A549 (cell line): ENCODE measurements around the gene SERPINC1. TPM values are rescaled to one million over a fixed set of nuclear protein-coding genes. Genes with fewer than 3 reads are reported as not detected.
A peak's percentile ranks its signal among the peaks of the same experiment; 100 is the strongest.

Experiments used
- ATAC-seq, 2 experiments: fragments of 200-7000 bp in 1 of 2; fragments of >200 bp in 1 of 2; cut with Nextera tagmentation in 1 of 2; cut with Tn5 transposase in 1 of 2; 3 replicates each; pipeline versions ENCODE4 v1.8.0 to v1.9.1; 2018 to 2020; ENCODE audit warnings: mild to moderate bottlenecking in 1 of 2, moderate library complexity in 1 of 2
- CTCF ChIA-PET: fragments of 300-600 bp; sonication (Branson Sonifier 250); formaldehyde crosslinking; extraction: SDS; loops from one replicate; lab custom pipeline; 2021; ENCODE audit warnings: antibody characterized with exemption, inconsistent platforms; lab: Yijun Ruan, JAX
- POLR2A ChIA-PET: fragments of 350-600 bp; formaldehyde crosslinking; extraction: SDS; loops from one replicate; lab custom pipeline; 2021; ENCODE audit warnings: antibody characterized with exemption, inconsistent platforms; lab: Yijun Ruan, JAX
- DNase-seq, 2 experiments: peaks; one replicate each; pipeline versions ENCODE4 v3.0.0 to v3.0.0-alpha.2; 2011 to 2016; ENCODE audit warnings: low read depth in 1 of 2, low spot score in 1 of 2
- FAIRE-seq: peaks from 2 replicates; lab custom pipeline; 2011; peaks lifted over from hg19 to GRCh38; lab: Jason Lieb, UNC
- H3K27ac ChIP-seq, 2 experiments: fragments of >200 bp; sonication (Bioruptor Twin); formaldehyde crosslinking; 3 replicates each; pipeline ENCODE4 v1.5.1; 2016 to 2017
- H3K4me1 ChIP-seq: fragments of >200 bp; sonication (Bioruptor Twin); formaldehyde crosslinking; 3 replicates; pipeline ENCODE4 v1.6.1; 2016
- H3K4me2 ChIP-seq: fragments of >200 bp; sonication (Bioruptor Twin); formaldehyde crosslinking; 3 replicates; pipeline ENCODE4 v1.6.1; 2016
- H3K4me3 ChIP-seq: fragments of >200 bp; sonication (Bioruptor Twin); formaldehyde crosslinking; 3 replicates; pipeline ENCODE4 v1.5.1; 2016
- H3K9me3 ChIP-seq: fragments of >200 bp; sonication (Bioruptor Twin); formaldehyde crosslinking; 3 replicates; pipeline ENCODE4 v1.6.1; 2016
- CBX2 ChIP-seq: fragments of 200-600 bp; sonication (generic); IDR thresholded peaks from 2 replicates; pipeline ENCODE4 v1.6.1; 2016; ENCODE audit warnings: low read depth, mild to moderate bottlenecking, borderline replicate concordance
- CEBPB ChIP-seq, 2 experiments: fragments of >200 bp in 1 of 2; sonication (Bioruptor Twin) in 1 of 2; formaldehyde crosslinking in 1 of 2; IDR thresholded peaks; 2 replicates each; pipeline ENCODE4 v1.6.1; 2012 to 2016
- CHD2 ChIP-seq: fragments of 150-350 bp; IDR thresholded peaks from 2 replicates; pipeline ENCODE4 v1.6.1; 2014; ENCODE audit warnings: low read length; ENCODE audit not compliant: partially characterized antibody
- CHD4 ChIP-seq: fragments of 200-600 bp; sonication (generic); IDR thresholded peaks from 2 replicates; pipeline ENCODE4 v1.6.1; 2016; ENCODE audit warnings: antibody characterized with exemption, mild to moderate bottlenecking, borderline replicate concordance
- EHMT2 ChIP-seq: fragments of 200-600 bp; sonication (generic); IDR thresholded peaks from 2 replicates; pipeline ENCODE4 v1.6.1; 2016; ENCODE audit warnings: antibody characterized with exemption, low read depth, mild to moderate bottlenecking, moderate library complexity
- GATA3 ChIP-seq: IDR thresholded peaks from 2 replicates; pipeline ENCODE4 v1.6.1; 2012; ENCODE audit warnings: borderline replicate concordance
- HOXB13 ChIP-seq: fragments of 250-450 bp; sonication (Bioruptor Pico); IDR thresholded peaks from 2 replicates; pipeline ENCODE4 v1.5.0; 2020; ENCODE audit warnings: low read depth, mild to moderate bottlenecking, moderate library complexity
- HOXB5 ChIP-seq: fragments of 250-450 bp; sonication (Bioruptor Pico); IDR thresholded peaks from 2 replicates; pipeline ENCODE4 v1.5.0; 2020; ENCODE audit warnings: mild to moderate bottlenecking, moderate library complexity
- KDM1A ChIP-seq: fragments of 200-600 bp; sonication (generic); IDR thresholded peaks from 2 replicates; pipeline ENCODE4 v1.6.1; 2016; ENCODE audit warnings: low read depth, mild to moderate bottlenecking
- KDM5A ChIP-seq: fragments of 200-600 bp; sonication (generic); IDR thresholded peaks from 2 replicates; pipeline ENCODE4 v1.6.1; 2016; ENCODE audit warnings: antibody characterized with exemption, mild to moderate bottlenecking
- NPAS2 ChIP-seq: fragments of 250-450 bp; sonication (Bioruptor Pico); IDR thresholded peaks from 2 replicates; pipeline ENCODE4 v1.8.0; 2022; ENCODE audit warnings: mild to moderate bottlenecking, moderate library complexity, borderline replicate concordance
- RAD21 ChIP-seq, 2 experiments: fragments of >200 bp in 1 of 2; sonication (Bioruptor Twin) in 1 of 2; formaldehyde crosslinking in 1 of 2; IDR thresholded peaks in 1 of 2; conservative IDR thresholded peaks in 1 of 2; 2 replicates in 1 of 2; 3 replicates in 1 of 2; pipeline ENCODE4 v1.6.1; 2012 to 2018; ENCODE audit warnings: inconsistent platforms in 1 of 2
- RCOR1 ChIP-seq: fragments of 150-350 bp; IDR thresholded peaks from 2 replicates; pipeline ENCODE4 v1.6.1; 2014; ENCODE audit warnings: antibody characterized with exemption, low read length, low read depth
- RFX5 ChIP-seq: fragments of 450-650 bp; IDR thresholded peaks from 2 replicates; pipeline ENCODE4 v1.7.1; 2014; ENCODE audit warnings: antibody characterized with exemption, mild to moderate bottlenecking, moderate library complexity
- SMC3 ChIP-seq: fragments of >200 bp; sonication (Bioruptor Twin); formaldehyde crosslinking; IDR thresholded peaks from 3 replicates; pipeline ENCODE4 v1.6.1; 2018; ENCODE audit warnings: inconsistent platforms
- TP53 ChIP-seq: fragments of 250-450 bp; sonication (Bioruptor Pico); IDR thresholded peaks from 2 replicates; pipeline ENCODE4 v1.5.0; 2021; ENCODE audit warnings: mild to moderate bottlenecking, moderate library complexity
- ZFP36 ChIP-seq: fragments of 450-650 bp; IDR thresholded peaks from 2 replicates; pipeline ENCODE4 v1.6.1; 2014; ENCODE audit warnings: borderline replicate concordance; ENCODE audit not compliant: partially characterized antibody
- whole genome bisulfite sequencing: methylation state at CpG from one replicate; pipeline ENCODE4 v1.1.6; 2017; ENCODE audit errors: missing lambda C conversion rate; 5-methylcytosine and 5-hydroxymethylcytosine counted together
- polyA plus RNA-seq, 4 experiments: library from polyadenylated mRNA; depleted of rRNA in 3 of 4; stranded (reverse); fragments of >200 nt; fragmentation: RNase III in 1 of 4; extraction: RNeasy Plus Mini Kit Qiagen cat#74134 plus additional on column Dnase treatment in 1 of 4; gene quantifications; 2 replicates in 3 of 4; 3 replicates in 1 of 4; pipeline ENCODE4 v1.2.3, GENCODE V29; 2011 to 2017
- TF ChIP-seq, protein P1 (sequence below): fragments of 250-450 bp; sonication (Bioruptor Pico); IDR thresholded peaks from 2 replicates; pipeline ENCODE4 v1.5.0; 2020; ENCODE audit warnings: low read depth, mild to moderate bottlenecking, moderate library complexity
- TF ChIP-seq, protein P2 (sequence below): IDR thresholded peaks from 2 replicates; pipeline ENCODE4 v1.6.1; 2012
- TF ChIP-seq, protein P3 (sequence below): fragments of >200 bp; sonication (Bioruptor Twin); formaldehyde crosslinking; IDR thresholded peaks from 3 replicates; pipeline ENCODE4 v1.5.1; 2016
- TF ChIP-seq, protein P4 (sequence below): fragments of 200-600 bp; sonication (generic); IDR thresholded peaks from 2 replicates; pipeline ENCODE4 v1.6.1; 2016; ENCODE audit warnings: antibody characterized with exemption, mild to moderate bottlenecking, moderate library complexity

SERPINC1 gene
- polyA plus RNA-seq, 2 of the 4 experiments (the other 2 are of a cell fraction) = 0.05 to 0.13 TPM

DNA sequence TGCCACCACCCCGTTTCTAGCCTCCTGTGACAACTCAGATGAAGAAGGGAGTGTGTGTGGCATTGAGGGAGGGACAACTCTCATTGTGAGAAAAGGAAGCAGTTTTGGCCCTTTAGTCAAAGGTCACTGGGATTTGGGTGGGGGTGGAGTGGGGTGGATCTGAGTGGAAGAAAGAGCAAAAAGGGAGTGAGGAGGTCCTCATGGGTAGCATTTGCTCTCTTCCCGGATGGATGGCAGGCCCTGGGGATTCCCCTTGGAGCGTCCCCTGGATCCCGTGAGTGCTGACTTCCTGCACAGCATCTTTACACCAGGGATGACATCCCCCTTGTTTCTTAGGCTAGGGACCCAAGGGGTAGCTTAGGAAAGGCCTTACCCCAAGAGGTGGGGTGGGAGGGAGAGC, 460 bp downstream of the SERPINC1 start:
- ATAC-seq = no peak
- Histone ChIP-seq H3K9me3 (no peaks in the 10 kb centered on the region), H3K4me1 (no peaks in the 10 kb centered on the region)
- POLR2A ChIA-PET = interaction anchor here (1.4 kb wide), 1 partner anchor 48 kb away, joined by 3 read pairs; the partner anchor contains the start of gene ZBTB37
- DNase-seq = no peak
- no peak for TF ChIP-seq NPAS2 (CRISPR knock-in tag)
- no peak for TF ChIP-seq GATA3
- TF ChIP-seq, protein P1, sequence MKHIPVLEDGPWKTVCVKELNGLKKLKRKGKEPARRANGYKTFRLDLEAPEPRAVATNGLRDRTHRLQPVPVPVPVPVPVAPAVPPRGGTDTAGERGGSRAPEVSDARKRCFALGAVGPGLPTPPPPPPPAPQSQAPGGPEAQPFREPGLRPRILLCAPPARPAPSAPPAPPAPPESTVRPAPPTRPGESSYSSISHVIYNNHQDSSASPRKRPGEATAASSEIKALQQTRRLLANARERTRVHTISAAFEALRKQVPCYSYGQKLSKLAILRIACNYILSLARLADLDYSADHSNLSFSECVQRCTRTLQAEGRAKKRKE (CRISPR knock-in tag) = no peak
- TF ChIP-seq HOXB13 (CRISPR knock-in tag) = no peak
- TF ChIP-seq RAD21 (conservative IDR thresholded peaks at IDR 0.05 in 1 of 2, IDR thresholded peaks at IDR 0.05 in 1 of 2) = no peak
- TF ChIP-seq RCOR1 = no peak
- TF ChIP-seq, protein P2, sequence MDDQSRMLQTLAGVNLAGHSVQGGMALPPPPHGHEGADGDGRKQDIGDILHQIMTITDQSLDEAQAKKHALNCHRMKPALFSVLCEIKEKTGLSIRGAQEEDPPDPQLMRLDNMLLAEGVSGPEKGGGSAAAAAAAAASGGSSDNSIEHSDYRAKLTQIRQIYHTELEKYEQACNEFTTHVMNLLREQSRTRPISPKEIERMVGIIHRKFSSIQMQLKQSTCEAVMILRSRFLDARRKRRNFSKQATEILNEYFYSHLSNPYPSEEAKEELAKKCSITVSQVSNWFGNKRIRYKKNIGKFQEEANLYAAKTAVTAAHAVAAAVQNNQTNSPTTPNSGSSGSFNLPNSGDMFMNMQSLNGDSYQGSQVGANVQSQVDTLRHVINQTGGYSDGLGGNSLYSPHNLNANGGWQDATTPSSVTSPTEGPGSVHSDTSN = no peak
- TF ChIP-seq RFX5 = no peak
- TF ChIP-seq CBX2 = no peak
- no peak for TF ChIP-seq EHMT2
- TF ChIP-seq HOXB5 (CRISPR knock-in tag) = no peak
- no peak for TF ChIP-seq SMC3
- no peak for TF ChIP-seq ZFP36
- no peak for TF ChIP-seq CHD4
- TF ChIP-seq KDM5A = no peak
- TF ChIP-seq CHD2 = no peak
- TF ChIP-seq TP53 (CRISPR knock-in tag) = no peak
- TF ChIP-seq CEBPB (IDR thresholded peaks at IDR 0.05) = no peak
- TF ChIP-seq, protein P3, sequence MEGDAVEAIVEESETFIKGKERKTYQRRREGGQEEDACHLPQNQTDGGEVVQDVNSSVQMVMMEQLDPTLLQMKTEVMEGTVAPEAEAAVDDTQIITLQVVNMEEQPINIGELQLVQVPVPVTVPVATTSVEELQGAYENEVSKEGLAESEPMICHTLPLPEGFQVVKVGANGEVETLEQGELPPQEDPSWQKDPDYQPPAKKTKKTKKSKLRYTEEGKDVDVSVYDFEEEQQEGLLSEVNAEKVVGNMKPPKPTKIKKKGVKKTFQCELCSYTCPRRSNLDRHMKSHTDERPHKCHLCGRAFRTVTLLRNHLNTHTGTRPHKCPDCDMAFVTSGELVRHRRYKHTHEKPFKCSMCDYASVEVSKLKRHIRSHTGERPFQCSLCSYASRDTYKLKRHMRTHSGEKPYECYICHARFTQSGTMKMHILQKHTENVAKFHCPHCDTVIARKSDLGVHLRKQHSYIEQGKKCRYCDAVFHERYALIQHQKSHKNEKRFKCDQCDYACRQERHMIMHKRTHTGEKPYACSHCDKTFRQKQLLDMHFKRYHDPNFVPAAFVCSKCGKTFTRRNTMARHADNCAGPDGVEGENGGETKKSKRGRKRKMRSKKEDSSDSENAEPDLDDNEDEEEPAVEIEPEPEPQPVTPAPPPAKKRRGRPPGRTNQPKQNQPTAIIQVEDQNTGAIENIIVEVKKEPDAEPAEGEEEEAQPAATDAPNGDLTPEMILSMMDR = no peak
- TF ChIP-seq, all 56 proteins: peak for 0
- CTCF ChIA-PET = interaction anchor here (1.1 kb wide), 1 partner anchor 48 kb away, joined by 3 read pairs; the partner anchor contains the start of gene ZBTB37
- H3K27ac ChIP-seq = no peak overlapping the region
- no peak overlapping the region for H3K4me3 ChIP-seq
- no peak overlapping the region for H3K4me2 ChIP-seq
- WGBS = 63% methylated on average over 4 of the region's 4 CpGs
- no peak for FAIRE-seq

DNA sequence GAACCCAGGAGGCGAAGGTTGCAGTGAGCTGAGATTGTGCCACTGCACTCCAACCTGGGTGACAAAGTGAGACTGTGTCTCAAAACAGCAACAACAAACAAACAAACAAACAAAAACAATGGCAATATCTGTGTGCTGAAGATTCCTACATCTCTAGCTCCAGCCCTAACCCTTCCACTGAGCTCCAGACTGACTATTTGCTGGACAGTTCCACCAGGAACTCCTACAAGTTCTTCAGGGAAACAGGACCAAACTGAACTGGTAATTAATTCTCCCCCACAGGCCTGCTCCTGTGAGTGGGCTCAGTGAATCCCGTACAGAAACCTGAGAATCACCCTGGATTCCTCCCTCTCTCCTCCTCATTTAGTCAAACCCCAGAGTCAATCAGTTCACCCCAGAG, 1.5 kb downstream of the SERPINC1 start:
- no peak overlapping the region for H3K27ac ChIP-seq
- FAIRE-seq = no peak
- H3K4me3 ChIP-seq = no peak overlapping the region
- no peaks in the 10 kb centered on the region for H3K4me1 ChIP-seq
- no peak for DNase-seq
- no peak overlapping the region for H3K4me2 ChIP-seq
- no peak for ATAC-seq
- ChIA-PET POLR2A (no interaction called here), CTCF (interaction anchor here (1.1 to 2.4 kb wide), 6 partner anchors 10 to 47 kb away, joined by 3 to 14 read pairs (median 6); partner anchors contain the start of gene ZBTB37)
- TF ChIP-seq, protein P4, sequence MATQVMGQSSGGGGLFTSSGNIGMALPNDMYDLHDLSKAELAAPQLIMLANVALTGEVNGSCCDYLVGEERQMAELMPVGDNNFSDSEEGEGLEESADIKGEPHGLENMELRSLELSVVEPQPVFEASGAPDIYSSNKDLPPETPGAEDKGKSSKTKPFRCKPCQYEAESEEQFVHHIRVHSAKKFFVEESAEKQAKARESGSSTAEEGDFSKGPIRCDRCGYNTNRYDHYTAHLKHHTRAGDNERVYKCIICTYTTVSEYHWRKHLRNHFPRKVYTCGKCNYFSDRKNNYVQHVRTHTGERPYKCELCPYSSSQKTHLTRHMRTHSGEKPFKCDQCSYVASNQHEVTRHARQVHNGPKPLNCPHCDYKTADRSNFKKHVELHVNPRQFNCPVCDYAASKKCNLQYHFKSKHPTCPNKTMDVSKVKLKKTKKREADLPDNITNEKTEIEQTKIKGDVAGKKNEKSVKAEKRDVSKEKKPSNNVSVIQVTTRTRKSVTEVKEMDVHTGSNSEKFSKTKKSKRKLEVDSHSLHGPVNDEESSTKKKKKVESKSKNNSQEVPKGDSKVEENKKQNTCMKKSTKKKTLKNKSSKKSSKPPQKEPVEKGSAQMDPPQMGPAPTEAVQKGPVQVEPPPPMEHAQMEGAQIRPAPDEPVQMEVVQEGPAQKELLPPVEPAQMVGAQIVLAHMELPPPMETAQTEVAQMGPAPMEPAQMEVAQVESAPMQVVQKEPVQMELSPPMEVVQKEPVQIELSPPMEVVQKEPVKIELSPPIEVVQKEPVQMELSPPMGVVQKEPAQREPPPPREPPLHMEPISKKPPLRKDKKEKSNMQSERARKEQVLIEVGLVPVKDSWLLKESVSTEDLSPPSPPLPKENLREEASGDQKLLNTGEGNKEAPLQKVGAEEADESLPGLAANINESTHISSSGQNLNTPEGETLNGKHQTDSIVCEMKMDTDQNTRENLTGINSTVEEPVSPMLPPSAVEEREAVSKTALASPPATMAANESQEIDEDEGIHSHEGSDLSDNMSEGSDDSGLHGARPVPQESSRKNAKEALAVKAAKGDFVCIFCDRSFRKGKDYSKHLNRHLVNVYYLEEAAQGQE = peak; percentile 26; the same call in 1 of the 2 replicates
- TF ChIP-seq KDM5A (no peak), KDM1A (no peak)
- H3K9me3 ChIP-seq = no peaks in the 10 kb centered on the region
- WGBS = 87% methylated on average over 2 of the region's 2 CpGs
